HG03280 (cell line): Measurements from ENCODE around the gene KIAA1614.

Source experiments
- ATAC-seq: cut with Tn5 transposase; IDR thresholded peaks from one replicate; pipeline ENCODE4 v1.9.1; 2021; ENCODE audit warnings: mild to moderate bottlenecking, moderate library complexity; ENCODE audit not compliant: unreplicated experiment

Gene KIAA1614, protein sequence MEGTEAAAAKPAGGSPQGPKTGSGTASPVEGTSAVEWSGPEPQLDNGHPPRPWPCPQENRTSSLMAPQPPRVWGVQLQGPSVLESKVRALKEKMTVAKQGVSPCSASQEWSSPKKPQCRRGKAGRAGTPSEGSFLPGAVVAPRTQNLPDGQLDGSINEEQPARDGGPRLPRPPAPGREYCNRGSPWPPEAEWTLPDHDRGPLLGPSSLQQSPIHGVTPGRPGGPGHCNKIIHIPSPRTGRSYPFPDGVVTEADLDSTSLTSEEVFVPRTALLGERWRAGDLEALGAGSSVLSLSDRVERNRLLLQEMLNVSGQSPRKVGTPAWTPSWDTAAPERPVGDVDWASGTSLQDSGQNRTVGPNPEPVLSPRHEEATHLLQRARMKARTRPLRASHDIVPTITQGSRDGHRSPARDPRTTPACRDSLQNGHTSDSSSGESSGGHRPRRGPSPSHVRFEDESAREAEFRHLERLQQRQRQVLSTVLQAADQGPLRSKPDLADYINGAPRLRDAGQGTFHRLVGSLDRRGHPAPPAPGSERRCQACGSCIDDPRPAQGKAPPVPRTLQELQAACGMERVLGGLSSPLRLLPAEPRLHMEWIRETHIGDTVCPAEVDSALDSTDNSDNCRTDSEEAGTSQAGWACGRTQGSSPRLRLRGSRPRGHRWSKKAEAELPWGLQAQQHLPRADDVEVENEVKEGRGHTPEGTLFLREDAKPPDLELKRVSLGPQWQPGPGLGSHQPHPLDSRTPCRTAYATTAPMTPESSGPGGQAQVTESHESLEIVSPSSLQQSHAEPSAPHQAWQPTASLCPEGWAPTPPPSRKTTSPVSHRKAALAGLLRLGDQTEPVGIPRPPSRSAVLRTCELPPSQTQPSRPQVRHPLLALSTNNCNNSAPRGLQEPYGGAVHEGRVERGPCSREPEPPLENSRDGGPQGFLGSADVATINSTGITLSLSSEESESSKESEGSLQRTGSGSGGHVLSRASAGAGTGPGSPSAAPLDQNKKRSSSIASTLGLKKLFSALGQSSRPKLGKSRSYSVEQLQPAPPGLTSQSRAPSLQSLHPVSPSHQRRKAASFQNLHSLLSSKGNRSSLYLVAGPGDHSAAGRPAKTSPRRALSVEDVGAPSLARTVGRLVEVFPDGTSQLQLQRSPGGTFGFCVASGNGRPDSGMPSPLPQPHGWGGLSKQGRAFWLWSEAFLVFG

GRCh38 chr1:180912801-180913565 is at the start of gene KIAA1614:
TSS of gene KIAA1614 (plus strand) at chr1:180912897. CDS start at chr1:180913244, 347 bp downstream.
- no peak for ATAC-seq

GRCh38 chr1:180863158-180863775 is 49.4 kb upstream of the KIAA1614 start:
- no peak for ATAC-seq

GRCh38 chr1:180881806-180882509 is 30.7 kb upstream of the KIAA1614 start:
- ATAC-seq = no peak

DNA sequence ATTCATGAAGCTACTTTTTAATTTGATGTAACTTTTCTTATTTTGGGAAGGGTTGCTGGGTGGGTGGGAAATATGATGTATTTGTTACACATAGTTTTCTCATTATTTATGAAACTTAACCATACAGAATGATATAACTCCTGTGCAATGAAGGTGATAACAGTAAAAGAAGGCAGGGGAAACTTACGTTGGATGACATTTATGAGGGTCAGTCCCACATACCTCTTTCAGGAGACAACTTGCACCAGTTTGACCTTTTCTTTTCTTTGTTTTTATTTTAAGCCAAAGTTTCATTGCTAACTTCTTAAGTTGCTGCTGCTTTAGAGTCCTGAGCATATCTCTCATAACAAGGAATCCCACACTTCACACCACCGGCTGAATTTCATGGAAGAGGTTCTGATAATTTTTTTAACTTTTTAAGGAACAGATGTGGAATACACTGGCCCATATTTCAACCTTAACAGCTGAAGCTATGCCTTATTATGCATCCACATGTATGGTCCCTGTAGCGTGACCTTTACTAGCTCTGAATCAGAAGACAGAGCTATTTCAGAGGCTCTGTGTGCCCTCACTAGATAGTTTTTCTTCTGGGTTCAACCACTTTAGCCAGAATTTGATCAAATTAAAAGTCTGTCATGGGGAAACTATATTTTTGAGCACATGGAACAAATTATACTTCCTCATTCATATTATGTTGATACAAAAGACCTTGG is 28.0 kb upstream of the KIAA1614 start:
- ATAC-seq = no peak

- ATAC-seq = no peak
Observed at GRCh38 chr1:180886338-180886737, 26.4 kb upstream of the KIAA1614 start.

GRCh38 chr1:180887841-180888240 is 24.9 kb upstream of the KIAA1614 start:
- ATAC-seq = no peak

DNA sequence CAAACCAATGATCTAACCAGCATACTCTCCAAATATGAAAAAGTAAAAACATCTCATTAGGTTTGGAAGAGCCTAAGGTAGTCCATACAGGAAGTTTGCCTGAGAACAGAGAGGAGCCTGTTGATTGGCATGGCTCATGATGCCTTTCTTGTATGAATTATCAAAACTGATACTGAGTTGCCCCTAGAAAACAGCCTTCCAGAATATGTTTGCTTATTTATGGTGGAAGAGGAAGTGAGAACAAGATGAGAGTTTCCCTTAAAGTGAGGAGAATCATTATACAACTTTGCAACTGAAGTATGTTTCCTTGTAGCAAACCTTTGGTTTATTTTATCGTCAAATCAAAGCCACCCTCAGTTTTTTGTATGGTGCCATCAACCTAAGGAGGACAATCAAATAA is 23.8 kb upstream of the KIAA1614 start:
- ATAC-seq = no peak

DNA sequence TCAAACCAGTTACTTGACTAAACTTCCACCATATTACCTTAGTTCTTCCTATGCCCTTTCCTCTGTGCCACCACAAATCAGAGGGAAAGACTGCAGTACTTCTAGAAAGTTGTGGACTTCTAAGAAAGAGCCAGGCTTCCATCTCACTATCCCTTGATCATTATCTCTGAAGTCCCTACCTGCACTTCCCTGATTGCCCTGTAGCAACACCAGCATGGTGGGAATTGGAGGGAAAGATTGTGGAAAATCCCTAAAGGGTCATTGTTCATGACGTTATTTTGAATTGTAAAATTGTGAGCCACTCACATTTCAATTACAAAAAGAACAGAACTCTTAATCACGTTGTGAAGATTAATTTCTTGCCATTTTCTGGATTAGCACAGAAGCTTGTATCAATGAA is 23.4 kb upstream of the KIAA1614 start:
- no peak for ATAC-seq

GRCh38 chr1:180892272-180892671 is 20.4 kb upstream of the KIAA1614 start:
- ATAC-seq = no peak

GRCh38 chr1:180892675-180893074 is 20.0 kb upstream of the KIAA1614 start:
- no peak for ATAC-seq

- no peak for ATAC-seq
Observed at GRCh38 chr1:180893614-180894013, 19.1 kb upstream of the KIAA1614 start.

DNA sequence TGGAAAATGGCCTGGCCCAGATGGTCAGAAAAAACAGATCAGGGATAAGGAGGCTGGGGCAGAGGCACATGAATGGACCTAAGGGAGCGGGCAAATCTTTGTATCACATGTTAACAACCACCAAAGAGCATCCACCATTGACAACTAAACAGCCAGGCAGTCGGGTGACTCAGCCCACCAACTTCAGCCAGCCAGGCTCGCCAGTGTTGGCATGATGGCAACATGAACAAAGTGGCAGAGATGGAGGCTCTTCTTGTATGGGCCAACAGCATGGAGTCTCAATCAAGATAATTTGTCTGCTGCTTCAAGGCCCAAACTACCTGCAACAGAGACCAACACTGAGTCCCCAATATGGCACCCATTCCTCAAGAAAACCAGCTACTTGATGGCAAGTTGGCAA is 16.5 kb upstream of the KIAA1614 start:
- ATAC-seq = no peak

DNA sequence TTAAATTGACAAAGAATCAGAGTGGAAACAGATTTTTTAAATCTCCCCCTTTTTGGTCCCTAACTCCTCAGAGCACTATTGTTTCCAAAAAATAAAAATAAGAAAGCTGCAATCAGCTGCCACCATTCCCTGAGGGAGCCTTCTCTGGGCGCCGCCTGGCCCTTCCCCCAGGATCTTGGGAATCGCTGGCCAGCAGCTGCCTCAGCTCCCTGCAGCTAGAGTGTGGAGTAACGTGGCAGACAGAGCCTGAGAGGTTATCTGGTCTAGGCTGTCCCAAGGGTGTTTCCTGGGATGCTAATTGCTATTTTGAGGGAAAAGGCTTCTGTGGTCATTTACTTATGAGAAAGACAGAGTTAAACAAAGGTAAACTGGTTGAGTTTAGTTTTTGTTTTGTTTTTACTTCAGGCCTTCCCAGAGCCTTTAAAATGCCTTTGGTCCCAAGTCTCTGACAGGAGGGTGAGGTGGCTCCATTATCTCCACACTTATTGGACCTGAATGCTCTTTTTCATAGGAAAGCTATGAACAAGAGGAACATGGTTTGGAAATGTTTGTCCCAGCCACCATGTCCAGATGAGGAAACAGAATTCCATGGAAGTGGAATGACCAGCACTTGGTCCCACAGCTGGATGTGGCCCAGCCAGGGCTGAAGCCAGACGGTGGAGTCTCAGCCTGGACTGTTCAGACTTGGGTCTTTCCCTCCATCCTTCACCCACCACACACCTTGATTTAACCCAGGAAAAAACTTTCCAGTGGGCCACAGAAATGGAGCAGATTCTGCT is 14.1 kb upstream of the KIAA1614 start:
- no peak for ATAC-seq

DNA sequence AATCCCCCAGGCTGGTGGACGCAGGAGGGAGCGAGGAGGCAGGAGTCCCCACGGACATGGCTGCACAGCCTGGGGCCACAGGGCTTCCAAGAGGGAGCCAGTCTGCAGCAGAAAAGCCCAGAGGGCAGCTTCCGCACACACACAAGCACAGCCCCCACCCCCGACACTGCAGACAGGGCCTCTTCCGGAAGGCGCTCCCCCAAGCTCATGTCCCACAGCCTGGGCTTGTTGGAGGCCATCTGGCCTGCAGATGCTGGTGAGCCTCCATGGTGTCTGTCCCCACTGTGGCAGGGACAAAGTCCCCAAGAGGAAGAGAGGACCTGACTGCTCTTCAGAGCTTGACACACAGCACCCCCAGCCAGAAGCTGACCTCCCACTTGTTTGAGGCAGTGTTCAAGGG is 13.4 kb upstream of the KIAA1614 start:
- ATAC-seq = no peak

- ATAC-seq = no peak
Observed at GRCh38 chr1:180901076-180901990, 11.4 kb upstream of the KIAA1614 start.

DNA sequence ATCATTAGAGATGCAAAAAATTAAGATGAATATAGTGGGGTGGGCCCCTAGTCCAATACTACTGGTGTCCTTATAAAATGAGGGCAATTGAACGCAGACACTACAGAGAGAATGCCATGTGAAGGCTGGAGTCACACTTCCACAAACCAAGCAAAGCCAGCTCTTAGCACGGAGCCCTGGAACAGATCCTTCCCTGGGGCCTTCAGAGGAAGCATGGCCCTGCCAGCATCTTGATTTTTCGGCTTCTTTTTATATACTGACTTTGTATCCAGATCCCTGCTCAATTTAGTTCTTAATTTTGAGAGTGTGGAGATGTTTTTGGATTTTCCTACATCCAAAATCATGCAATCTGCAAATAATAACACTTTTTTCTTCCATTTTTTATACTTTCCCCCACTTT is 10.2 kb upstream of the KIAA1614 start:
- ATAC-seq = no peak

GRCh38 chr1:180905927-180906326 is 6.8 kb upstream of the KIAA1614 start:
- ATAC-seq = no peak
